ENCODE results near the gene OR56A4. TPM values are rescaled to one million over a fixed set of nuclear protein-coding genes. Genes with fewer than 3 reads are reported as not detected.

OR56A4 gene
- total RNA-seq, 6 experiments from 2014 or later, result 0.04 TPM; not detected in 5

- H3K9me3 ChIP-seq, result no peaks in the 10 kb centered on the region
- DNase-seq (no peak), ATAC-seq (peak; percentile 68 to 71 (median 70))
These were observed 14.0 kb downstream of the OR56A4 start for GRCh38 chr11:5992604-5993251.

GRCh38 chr11:5992150-5992549, 14.6 kb downstream of the OR56A4 start:
- no peaks in the 10 kb centered on the region for H3K9me3 ChIP-seq
- no peak for TF ChIP-seq CTCF (IDR thresholded peaks at IDR 0.05)
- no peak for TF ChIP-seq POLR2A (IDR thresholded peaks at IDR 0.05)
- H3K4me1 ChIP-seq, result no peaks in the 10 kb centered on the region
- 42% methylated on average over 2 of the region's 3 CpGs for WGBS (ENCODE audit: insufficient coverage, low coverage, low lambda C conversion rate, missing lambda C conversion rate)
- no peaks in the 10 kb centered on the region for H3K27me3 ChIP-seq
- H3K4me3 ChIP-seq, result no peak overlapping the region
- ATAC-seq (no peak), DNase-seq (no peak)
- H3K36me3 ChIP-seq, result no peaks in the 10 kb centered on the region
- intact Hi-C loops (cut with DNase I), result no loop called here
- H3K27ac ChIP-seq, result no peak overlapping the region

More at GRCh38 chr11:5992604-5993251, 14.0 kb downstream of the OR56A4 start:
- Histone ChIP-seq H3K4me1 (no peaks in the 10 kb centered on the region), H3K4me3 (no peak overlapping the region), H3K27me3 (no peaks in the 10 kb centered on the region), H3K27ac (no peak overlapping the region), H3K36me3 (no peaks in the 10 kb centered on the region)
- intact Hi-C loops (cut with DNase I), result no loop called here
- WGBS (ENCODE audit: insufficient coverage, low coverage, low lambda C conversion rate, missing lambda C conversion rate), result 40% methylated on average over 3 of the region's 3 CpGs
- peak; percentile 43 to 60 (median 52) for TF ChIP-seq CTCF (IDR thresholded peaks at IDR 0.05)
- no peak for TF ChIP-seq POLR2A (IDR thresholded peaks at IDR 0.05)

GRCh38 chr11:5989203-5989602, 17.5 kb downstream of the OR56A4 start:
- Histone ChIP-seq H3K4me3 (no peak overlapping the region), H3K27me3 (no peaks in the 10 kb centered on the region), H3K27ac (no peak overlapping the region), H3K36me3 (no peaks in the 10 kb centered on the region), H3K9me3 (no peaks in the 10 kb centered on the region), H3K4me1 (no peaks in the 10 kb centered on the region)
- 33% methylated on average over 4 of the region's 4 CpGs for WGBS (ENCODE audit: insufficient coverage, low coverage, low lambda C conversion rate, missing lambda C conversion rate)
- ATAC-seq (no peak), DNase-seq (no peak)
- TF ChIP-seq POLR2A (IDR thresholded peaks at IDR 0.05), result no peak
- no peak for TF ChIP-seq CTCF (IDR thresholded peaks at IDR 0.05)
- intact Hi-C loops (cut with DNase I), result no loop called here

GRCh38 chr11:5986885-5987284, 19.9 kb downstream of the OR56A4 start, which contains the start of gene OR52L1:
OR52L1 (minus strand) TSS chr11:5986985; CDS start chr11:5986930, 55 bp downstream.
- DNase-seq, result no peak
- WGBS (ENCODE audit: insufficient coverage, low coverage, low lambda C conversion rate, missing lambda C conversion rate), result 9% methylated on average over 1 of the region's 1 CpG
- H3K4me1 ChIP-seq, result no peaks in the 10 kb centered on the region
- intact Hi-C loops (cut with DNase I), result no loop called here
- no peak for ATAC-seq
- no peak within 1 kb of the TSS for H3K27ac ChIP-seq
- H3K9me3 ChIP-seq, result no peaks in the 10 kb centered on the region
- TF ChIP-seq CTCF (IDR thresholded peaks at IDR 0.05) (no peak), POLR2A (IDR thresholded peaks at IDR 0.05) (no peak)
- no peak within 1 kb of the TSS for H3K4me3 ChIP-seq
- H3K36me3 ChIP-seq, result no peaks in the 10 kb centered on the region
- H3K27me3 ChIP-seq, result no peaks in the 10 kb centered on the region

Data from right lobe of liver (tissue), 6 donors.